ENCODE measurements around the gene CDC34.

Gene CDC34

DNA sequence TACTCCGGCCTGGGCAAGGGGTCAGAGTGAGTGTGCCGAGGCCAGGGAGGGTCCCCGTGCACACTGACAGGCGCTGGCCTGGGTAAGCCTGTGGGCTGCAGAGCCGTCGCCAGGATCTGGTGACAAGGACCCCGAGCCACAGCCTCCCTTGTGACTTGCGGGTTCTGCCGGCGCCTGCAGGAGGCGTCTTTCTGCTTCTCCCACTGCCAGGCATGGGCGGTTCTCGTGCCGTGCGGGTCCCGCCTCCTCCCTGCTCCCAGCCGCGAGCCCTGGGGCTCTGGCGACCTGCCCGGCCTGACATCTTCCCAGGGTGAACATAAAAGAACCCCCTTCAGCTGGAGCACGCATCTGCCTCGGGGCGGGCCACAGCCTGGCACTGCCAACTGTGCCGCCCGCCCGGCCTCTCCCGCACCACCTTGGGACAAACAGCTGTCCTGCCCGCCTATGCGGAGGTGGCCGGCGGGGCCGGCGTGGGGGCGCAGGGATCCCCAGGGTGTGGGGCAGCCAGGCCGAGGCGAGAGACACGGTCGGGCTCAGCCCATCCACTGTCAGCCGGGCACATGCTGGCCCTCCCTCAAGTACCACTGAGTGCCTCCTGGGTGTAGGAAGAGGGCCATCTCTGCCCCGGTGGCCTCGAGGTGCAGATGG lies 56.7 kb downstream of the CDC34 start:
- TF ChIP-seq, protein P1, sequence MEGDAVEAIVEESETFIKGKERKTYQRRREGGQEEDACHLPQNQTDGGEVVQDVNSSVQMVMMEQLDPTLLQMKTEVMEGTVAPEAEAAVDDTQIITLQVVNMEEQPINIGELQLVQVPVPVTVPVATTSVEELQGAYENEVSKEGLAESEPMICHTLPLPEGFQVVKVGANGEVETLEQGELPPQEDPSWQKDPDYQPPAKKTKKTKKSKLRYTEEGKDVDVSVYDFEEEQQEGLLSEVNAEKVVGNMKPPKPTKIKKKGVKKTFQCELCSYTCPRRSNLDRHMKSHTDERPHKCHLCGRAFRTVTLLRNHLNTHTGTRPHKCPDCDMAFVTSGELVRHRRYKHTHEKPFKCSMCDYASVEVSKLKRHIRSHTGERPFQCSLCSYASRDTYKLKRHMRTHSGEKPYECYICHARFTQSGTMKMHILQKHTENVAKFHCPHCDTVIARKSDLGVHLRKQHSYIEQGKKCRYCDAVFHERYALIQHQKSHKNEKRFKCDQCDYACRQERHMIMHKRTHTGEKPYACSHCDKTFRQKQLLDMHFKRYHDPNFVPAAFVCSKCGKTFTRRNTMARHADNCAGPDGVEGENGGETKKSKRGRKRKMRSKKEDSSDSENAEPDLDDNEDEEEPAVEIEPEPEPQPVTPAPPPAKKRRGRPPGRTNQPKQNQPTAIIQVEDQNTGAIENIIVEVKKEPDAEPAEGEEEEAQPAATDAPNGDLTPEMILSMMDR (IDR thresholded peaks at IDR 0.05; ENCODE audit: insufficient read depth, low read depth, low read length, missing control alignments) = peak; percentile 57
- DNase-seq (ENCODE audit: low read depth) = peak; percentile 75
- H3K4me3 ChIP-seq (ENCODE audit: low read depth, low read length) = no peak overlapping the region

DNA sequence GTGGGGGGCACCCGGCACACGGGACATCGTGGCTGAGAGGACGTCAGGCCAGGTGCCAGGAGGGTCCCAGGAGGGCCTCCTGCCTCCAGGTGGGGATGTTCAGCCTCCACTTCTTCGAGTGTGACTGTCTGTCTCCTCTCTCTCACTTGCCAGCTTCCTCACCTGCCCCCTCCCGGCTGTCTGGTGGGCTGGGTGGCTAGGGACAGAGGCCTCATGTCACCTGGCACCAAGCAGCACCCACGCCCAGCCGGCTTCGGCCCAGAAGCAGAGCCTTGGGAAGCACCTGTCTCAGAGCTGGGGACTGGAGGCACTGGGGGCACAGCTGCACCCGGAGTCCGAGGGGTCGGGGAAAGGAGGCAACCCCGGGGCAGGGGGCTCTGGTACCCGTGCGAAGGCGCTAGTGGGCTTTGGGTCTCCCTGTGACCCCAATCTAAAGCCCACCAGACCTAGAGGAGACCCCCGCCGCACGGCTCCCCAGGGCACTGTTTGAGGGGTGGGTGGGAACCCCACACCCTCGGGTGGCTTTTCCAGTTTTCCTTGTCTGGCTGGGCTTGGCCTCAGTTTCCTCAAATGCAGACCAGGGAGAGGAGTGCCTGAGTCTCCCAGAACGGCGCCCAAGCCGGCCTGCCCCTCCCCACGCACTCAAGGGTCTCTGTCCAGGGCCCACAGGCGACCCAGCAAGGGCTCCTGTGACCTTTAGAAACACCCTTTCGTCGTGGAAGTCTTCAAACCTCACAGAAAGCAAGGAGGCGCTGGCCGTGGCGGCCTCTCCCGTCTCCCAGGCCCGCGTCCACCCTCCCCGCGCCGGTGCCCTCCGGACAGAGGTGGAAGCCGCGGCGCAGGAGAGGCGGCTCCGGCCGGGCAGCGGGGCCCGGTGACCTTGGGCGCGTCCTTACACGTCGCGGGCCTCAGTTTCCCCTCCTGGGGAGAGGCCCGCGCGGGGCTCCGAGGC lies 57.5 kb downstream of the CDC34 start:
- H3K4me3 ChIP-seq (ENCODE audit: low read depth, low read length) = no peak overlapping the region
- DNase-seq (ENCODE audit: low read depth) = no peak
- TF ChIP-seq, protein P1 (IDR thresholded peaks at IDR 0.05; ENCODE audit: insufficient read depth, low read depth, low read length, missing control alignments) = no peak

DNA sequence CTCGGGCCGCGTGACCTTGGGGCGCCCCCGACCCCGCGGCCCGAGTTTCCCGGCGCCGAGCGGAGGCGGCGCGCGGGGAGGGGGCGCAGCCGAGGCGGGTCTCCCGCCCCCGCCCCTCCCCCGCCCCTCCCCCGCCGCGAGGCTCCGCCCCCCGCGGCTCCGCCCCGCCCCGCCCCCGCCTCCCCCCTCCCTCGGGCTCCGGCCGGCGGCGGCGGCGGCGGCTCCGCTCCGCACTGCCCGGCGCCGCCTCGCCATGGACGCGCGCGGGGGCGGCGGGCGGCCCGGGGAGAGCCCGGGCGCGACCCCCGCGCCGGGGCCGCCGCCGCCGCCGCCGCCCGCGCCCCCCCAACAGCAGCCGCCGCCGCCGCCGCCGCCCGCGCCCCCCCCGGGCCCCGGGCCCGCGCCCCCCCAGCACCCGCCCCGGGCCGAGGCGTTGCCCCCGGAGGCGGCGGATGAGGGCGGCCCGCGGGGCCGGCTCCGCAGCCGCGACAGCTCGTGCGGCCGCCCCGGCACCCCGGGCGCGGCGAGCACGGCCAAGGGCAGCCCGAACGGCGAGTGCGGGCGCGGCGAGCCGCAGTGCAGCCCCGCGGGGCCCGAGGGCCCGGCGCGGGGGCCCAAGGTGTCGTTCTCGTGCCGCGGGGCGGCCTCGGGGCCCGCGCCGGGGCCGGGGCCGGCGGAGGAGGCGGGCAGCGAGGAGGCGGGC lies 58.3 kb downstream of the CDC34 start, which contains the start of gene HCN2:
HCN2 (plus strand) TSS at position 189 of the 703 bp plus-strand sequence; CDS start at position 254, 65 bp downstream.
- DNase-seq (ENCODE audit: low read depth) = no peak
- TF ChIP-seq, protein P1 (IDR thresholded peaks at IDR 0.05; ENCODE audit: insufficient read depth, low read depth, low read length, missing control alignments) = no peak
- no peak within 1 kb of the TSS for H3K4me3 ChIP-seq (ENCODE audit: low read depth, low read length)

DNA sequence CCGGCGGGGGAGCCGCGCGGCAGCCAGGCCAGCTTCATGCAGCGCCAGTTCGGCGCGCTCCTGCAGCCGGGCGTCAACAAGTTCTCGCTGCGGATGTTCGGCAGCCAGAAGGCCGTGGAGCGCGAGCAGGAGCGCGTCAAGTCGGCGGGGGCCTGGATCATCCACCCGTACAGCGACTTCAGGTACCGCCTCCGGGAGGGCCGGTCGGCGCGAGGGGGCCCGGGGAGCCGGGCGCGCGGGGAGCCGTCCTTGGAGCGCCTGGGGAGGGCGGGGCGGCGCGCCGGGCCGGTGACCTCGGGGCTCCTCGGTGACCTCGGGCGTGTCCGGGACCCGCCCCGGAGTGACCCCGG lies 58.8 kb downstream of the CDC34 start:
- no peak for DNase-seq (ENCODE audit: low read depth)
- TF ChIP-seq, protein P1 (IDR thresholded peaks at IDR 0.05; ENCODE audit: insufficient read depth, low read depth, low read length, missing control alignments) = no peak
- no peak overlapping the region for H3K4me3 ChIP-seq (ENCODE audit: low read depth, low read length)

- TF ChIP-seq, protein P1 (IDR thresholded peaks at IDR 0.05; ENCODE audit: insufficient read depth, low read depth, low read length, missing control alignments) = no peak
- no peak for DNase-seq (ENCODE audit: low read depth)
- H3K4me3 ChIP-seq (ENCODE audit: low read depth, low read length) = no peak overlapping the region
Measured at GRCh38 chr19:590750-591098, 59.2 kb downstream of the CDC34 start.

DNA sequence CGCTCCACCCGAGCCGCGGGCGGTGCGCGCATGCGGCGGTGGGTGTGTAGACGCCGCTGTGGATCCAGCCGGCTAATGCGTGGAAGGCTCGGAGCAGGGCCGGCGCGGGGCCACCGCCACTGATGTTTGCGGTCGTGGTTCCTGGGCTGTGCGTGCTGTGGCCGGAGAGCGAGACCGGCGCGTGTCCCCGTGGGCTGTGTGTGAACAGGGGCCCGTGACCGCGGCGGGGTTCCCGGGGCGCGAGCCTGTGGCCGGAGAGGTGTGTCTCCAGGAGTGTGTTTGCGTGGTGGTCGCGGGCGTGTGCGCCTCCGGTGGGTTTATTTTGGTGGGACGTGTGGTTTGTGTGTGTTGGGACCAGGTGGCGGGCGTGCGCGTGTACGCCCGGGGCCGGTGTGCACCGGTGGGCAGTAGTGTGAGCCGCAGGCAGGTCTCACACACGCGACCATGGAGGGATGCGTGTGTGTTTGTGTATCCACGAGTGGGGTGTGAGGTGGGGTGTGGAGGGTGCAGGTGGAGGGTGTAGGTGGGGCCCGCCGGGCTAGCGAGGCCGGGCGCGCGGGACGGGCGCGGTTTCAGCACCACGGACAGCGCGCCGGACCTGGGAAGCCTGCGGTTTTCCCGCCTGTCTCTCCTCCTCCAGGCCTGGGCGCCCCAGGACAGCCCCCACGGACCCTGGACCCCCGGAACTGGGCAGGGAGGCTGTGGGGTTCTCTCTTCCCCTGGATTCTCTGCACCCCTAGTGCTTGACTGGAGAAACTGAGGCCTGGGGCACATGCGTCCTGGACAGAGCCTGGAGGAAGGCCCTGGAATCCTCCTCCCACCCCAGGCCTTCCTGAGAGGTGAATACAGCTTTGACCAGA lies 59.8 kb downstream of the CDC34 start:
- TF ChIP-seq, protein P1 (IDR thresholded peaks at IDR 0.05; ENCODE audit: insufficient read depth, low read depth, low read length, missing control alignments) = no peak
- H3K4me3 ChIP-seq (ENCODE audit: low read depth, low read length) = no peak overlapping the region
- no peak for DNase-seq (ENCODE audit: low read depth)
